Activated CD8-positive, alpha-beta T cell treated with anti-CD3 and anti-CD28 coated beads for 36 hours (primary cell): ENCODE data around the gene NSUN7. TPM values are rescaled to one million over a fixed set of nuclear protein-coding genes. Genes with fewer than 3 reads are reported as not detected.

Experiments used
- ATAC-seq: fragments of 200-7000 bp; cut with Tn5 transposase; one replicate; pipeline ENCODE4 v1.10.0; 2021; ENCODE audit warnings: mild to moderate bottlenecking, moderate library complexity
- CTCF ChIA-PET: fragments of 350-600 bp; sonication (Branson Sonifier 250); formaldehyde crosslinking; loops from one replicate; lab custom pipeline; 2021; ENCODE audit warnings: antibody characterized with exemption; lab: Charles Lee
- POLR2A ChIA-PET: fragments of 350-600 bp; sonication (Branson Sonifier 250); formaldehyde crosslinking; loops from one replicate; lab custom pipeline; 2021; ENCODE audit warnings: antibody characterized with exemption; lab: Charles Lee
- DNase-seq: peaks from one replicate; pipeline ENCODE4 v3.0.0-alpha.2; 2020
- H3K27ac Mint-ChIP-seq: one replicate; pipeline ENCODE4 v1.8.0; 2021; ENCODE audit warnings: mild to moderate bottlenecking, mixed read lengths
- H3K27me3 Mint-ChIP-seq: one replicate; pipeline ENCODE4 v1.8.0; 2021; ENCODE audit warnings: mixed read lengths
- H3K36me3 Mint-ChIP-seq: one replicate; pipeline ENCODE4 v1.8.0; 2021; ENCODE audit warnings: low read depth, mixed read lengths
- H3K4me1 Mint-ChIP-seq: one replicate; pipeline ENCODE4 v1.8.0; 2021; ENCODE audit warnings: low read depth, mixed read lengths
- H3K4me3 Mint-ChIP-seq: one replicate; pipeline ENCODE4 v1.8.0; 2021; ENCODE audit warnings: mild to moderate bottlenecking, moderate library complexity, mixed read lengths
- H3K9me3 Mint-ChIP-seq: one replicate; pipeline ENCODE4 v1.8.0; 2021; ENCODE audit warnings: mixed read lengths
- intact Hi-C: fragments of 100-400 bp; cut with micrococcal nuclease; formaldehyde crosslinking; loops from one replicate; pipeline ENCODE4 v1.10.0; 2022
- total RNA-seq, 2 experiments: library from RNA; stranded (reverse); gene quantifications; one replicate each; pipeline ENCODE4 v1.2.3, GENCODE V29; 2021
- TF ChIP-seq, protein P1 (sequence below): fragments of 200-600 bp; IDR thresholded peaks from one replicate; pipeline ENCODE4 v1.8.0; 2022; ENCODE audit warnings: antibody characterized with exemption, mild to moderate bottlenecking

Gene NSUN7
- total RNA-seq, 2 experiments from 2014 or later = 0.20 to 0.22 TPM

GRCh38 chr4:40820101-40820500 lies 70.3 kb downstream of the NSUN7 start:
- ChIA-PET CTCF (no interaction called here), POLR2A (no interaction called here)
- Mint-ChIP-seq H3K27ac (no peak overlapping the region), H3K4me1 (no peaks in the 10 kb centered on the region), H3K4me3 (no peak overlapping the region), H3K27me3 (no peaks in the 10 kb centered on the region), H3K9me3 (no peaks in the 10 kb centered on the region), H3K36me3 (no peaks in the 10 kb centered on the region)
- TF ChIP-seq, protein P1, sequence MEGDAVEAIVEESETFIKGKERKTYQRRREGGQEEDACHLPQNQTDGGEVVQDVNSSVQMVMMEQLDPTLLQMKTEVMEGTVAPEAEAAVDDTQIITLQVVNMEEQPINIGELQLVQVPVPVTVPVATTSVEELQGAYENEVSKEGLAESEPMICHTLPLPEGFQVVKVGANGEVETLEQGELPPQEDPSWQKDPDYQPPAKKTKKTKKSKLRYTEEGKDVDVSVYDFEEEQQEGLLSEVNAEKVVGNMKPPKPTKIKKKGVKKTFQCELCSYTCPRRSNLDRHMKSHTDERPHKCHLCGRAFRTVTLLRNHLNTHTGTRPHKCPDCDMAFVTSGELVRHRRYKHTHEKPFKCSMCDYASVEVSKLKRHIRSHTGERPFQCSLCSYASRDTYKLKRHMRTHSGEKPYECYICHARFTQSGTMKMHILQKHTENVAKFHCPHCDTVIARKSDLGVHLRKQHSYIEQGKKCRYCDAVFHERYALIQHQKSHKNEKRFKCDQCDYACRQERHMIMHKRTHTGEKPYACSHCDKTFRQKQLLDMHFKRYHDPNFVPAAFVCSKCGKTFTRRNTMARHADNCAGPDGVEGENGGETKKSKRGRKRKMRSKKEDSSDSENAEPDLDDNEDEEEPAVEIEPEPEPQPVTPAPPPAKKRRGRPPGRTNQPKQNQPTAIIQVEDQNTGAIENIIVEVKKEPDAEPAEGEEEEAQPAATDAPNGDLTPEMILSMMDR = no peak
- intact Hi-C loops = no loop called here
- DNase-seq = no peak
- no peak for ATAC-seq

DNA sequence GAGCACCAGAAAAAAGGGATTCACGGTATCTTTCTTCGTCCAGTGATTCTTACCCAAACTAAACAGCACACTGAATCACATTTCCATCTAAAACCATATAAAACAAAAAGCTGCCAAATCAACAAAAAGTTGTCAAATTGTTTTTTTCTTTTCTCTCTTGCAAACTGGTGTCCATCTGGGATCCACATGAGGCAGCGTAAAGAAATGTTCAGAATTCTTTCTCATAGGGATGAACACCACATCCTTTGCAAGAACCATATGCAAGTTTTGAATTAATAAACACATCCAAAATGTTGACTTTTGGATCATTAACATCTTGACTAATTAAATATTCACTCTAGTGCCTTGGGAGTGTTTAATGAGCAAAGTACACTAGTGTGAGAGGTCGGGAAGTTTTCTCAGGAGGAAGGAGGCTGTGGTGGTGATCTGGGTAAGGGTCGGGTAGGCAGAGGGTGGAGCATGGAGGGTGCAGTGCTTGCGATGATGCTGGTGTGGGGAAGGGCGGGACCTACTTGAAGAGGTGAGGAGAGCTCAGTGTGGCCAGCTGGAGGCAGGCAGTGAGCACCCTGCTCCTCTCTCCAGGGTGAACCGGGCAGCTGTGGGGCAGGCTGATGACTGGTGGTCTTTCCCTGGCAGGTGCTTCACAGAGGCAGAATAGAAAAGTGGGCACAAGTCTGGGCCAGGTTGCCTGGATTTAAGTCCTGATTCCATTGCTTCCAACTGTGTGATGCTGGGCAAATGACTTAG lies 72.8 kb downstream of the NSUN7 start:
- Mint-ChIP-seq H3K4me1 (no peaks in the 10 kb centered on the region), H3K27me3 (no peaks in the 10 kb centered on the region), H3K27ac (no peak overlapping the region), H3K9me3 (no peaks in the 10 kb centered on the region), H3K4me3 (no peak overlapping the region), H3K36me3 (no peaks in the 10 kb centered on the region)
- CTCF ChIA-PET = interaction anchor here (1.4 kb wide), 1 partner anchor 19 kb away, joined by 3 read pairs; no protein-coding TSS in a partner anchor
- TF ChIP-seq, protein P1 = no peak
- POLR2A ChIA-PET = no interaction called here
- intact Hi-C loops = no loop called here
- DNase-seq (no peak), ATAC-seq (no peak)

GRCh38 chr4:40825014-40825838 lies 75.5 kb downstream of the NSUN7 start:
- no peaks in the 10 kb centered on the region for H3K27me3 Mint-ChIP-seq
- H3K9me3 Mint-ChIP-seq = no peaks in the 10 kb centered on the region
- H3K27ac Mint-ChIP-seq = no peak overlapping the region
- H3K4me1 Mint-ChIP-seq = peaks cover 2% of the 10 kb centered on the region
- DNase-seq (no peak), ATAC-seq (no peak)
- intact Hi-C loops = no loop called here
- TF ChIP-seq, protein P1 = no peak
- H3K36me3 Mint-ChIP-seq = no peaks in the 10 kb centered on the region
- no peak overlapping the region for H3K4me3 Mint-ChIP-seq
- CTCF ChIA-PET = interaction anchor here (0.9 to 1.2 kb wide), 2 partner anchors 12 to 100 kb away, joined by 4 read pairs; no protein-coding TSS in a partner anchor
- POLR2A ChIA-PET = no interaction called here

GRCh38 chr4:40826821-40827220 lies 77.1 kb downstream of the NSUN7 start:
- Mint-ChIP-seq H3K4me1 (peaks cover 2% of the 10 kb centered on the region), H3K9me3 (no peaks in the 10 kb centered on the region), H3K4me3 (no peak overlapping the region), H3K27me3 (no peaks in the 10 kb centered on the region), H3K36me3 (no peaks in the 10 kb centered on the region), H3K27ac (no peak overlapping the region)
- intact Hi-C loops = no loop called here
- no peak for ATAC-seq
- DNase-seq = no peak
- ChIA-PET CTCF (interaction anchor here (1.2 to 2.0 kb wide), 2 partner anchors 14 to 98 kb away, joined by 4 to 7 read pairs; no protein-coding TSS in a partner anchor), POLR2A (interaction anchor here (0.6 kb wide), 1 partner anchor 499 kb away, joined by 3 read pairs; no protein-coding TSS in a partner anchor)
- TF ChIP-seq, protein P1 = no peak
